SK-N-SH (cell line): ENCODE results near the gene ROR2. TPM values are rescaled to one million over a fixed set of nuclear protein-coding genes. Genes with fewer than 3 reads are reported as not detected.

ENCODE experiments used
- CTCF ChIA-PET: fragments of 300-600, 350-600 bp; formaldehyde crosslinking; extraction: SDS; loops from one replicate; lab custom pipeline; 2021; lab: Yijun Ruan, JAX
- POLR2A ChIA-PET: fragments of 350-600 bp; sonication (Branson Sonifier 250); formaldehyde crosslinking; extraction: SDS; loops from one replicate; lab custom pipeline; 2020; ENCODE audit warnings: antibody characterized with exemption, inconsistent platforms; lab: Yijun Ruan, JAX
- DNase-seq: peaks from one replicate; pipeline ENCODE4 v3.0.0; 2012
- H2AFZ ChIP-seq: fragments of 200-600 bp; sonication (generic); 2 replicates; pipeline ENCODE4 v1.8.1; 2016; ENCODE audit warnings: antibody characterized with exemption, mild to moderate bottlenecking, low read depth
- H3F3A ChIP-seq: fragments of 200-600 bp; sonication (generic); replicated peaks from 2 replicates; pipeline ENCODE3; 2016; ENCODE audit warnings: antibody characterized with exemption, mild to moderate bottlenecking; ENCODE audit not compliant: insufficient read depth
- H3K27ac ChIP-seq, 2 experiments: fragments of 200-500 bp in 1 of 2; fragments of 200-600 bp in 1 of 2; sonication (Bioruptor generic) in 1 of 2; sonication (generic), shearing (Covaris generic) in 1 of 2; 2 replicates each; pipeline versions ENCODE4 v1.5.1 to v1.6.1; 2014 to 2016; ENCODE audit warnings: low read depth in 2 of 2, inconsistent platforms in 1 of 2, low read length in 1 of 2, mild to moderate bottlenecking in 1 of 2, mixed read lengths in 1 of 2
- H3K27me3 ChIP-seq: fragments of 200-600 bp; sonication (generic), shearing (Covaris generic); 2 replicates; pipeline ENCODE4 v1.6.1; 2016; ENCODE audit warnings: mixed run types; ENCODE audit not compliant: insufficient read depth
- H3K36me3 ChIP-seq, 2 experiments: fragments of 200-500 bp in 1 of 2; fragments of 200-600 bp in 1 of 2; sonication (Bioruptor generic) in 1 of 2; sonication (generic) in 1 of 2; replicated peaks in 1 of 2; 2 replicates each; pipeline versions ENCODE3 to v1.5.1; 2014 to 2016; ENCODE audit warnings: low read length in 1 of 2, mild to moderate bottlenecking in 1 of 2; ENCODE audit not compliant: insufficient read depth in 2 of 2, control insufficient read depth in 1 of 2
- H3K4me1 ChIP-seq, 2 experiments: fragments of 200-500 bp in 1 of 2; fragments of 200-600 bp in 1 of 2; sonication (Bioruptor generic) in 1 of 2; sonication (generic), shearing (Covaris generic) in 1 of 2; 2 replicates each; pipeline versions ENCODE4 v1.5.1 to v1.6.1; 2014 to 2016; ENCODE audit warnings: low read depth in 1 of 2, low read length in 1 of 2, mixed run types in 1 of 2; ENCODE audit not compliant: insufficient read depth in 2 of 2, control insufficient read depth in 1 of 2
- H3K4me2 ChIP-seq: fragments of 200-600 bp; sonication (generic), shearing (Covaris generic); 2 replicates; pipeline ENCODE4 v1.6.1; 2017; ENCODE audit warnings: mixed run types
- H3K4me3 ChIP-seq, 2 experiments: fragments of 200-500 bp in 1 of 2; fragments of 200-600 bp in 1 of 2; sonication (Bioruptor generic) in 1 of 2; sonication (generic), shearing (Covaris generic) in 1 of 2; 2 replicates each; pipeline versions ENCODE4 v1.5.1 to v1.8.1; 2014 to 2016; ENCODE audit warnings: low read depth in 2 of 2, inconsistent platforms in 1 of 2, low read length in 1 of 2, mild to moderate bottlenecking in 1 of 2, mixed read lengths in 1 of 2, moderate library complexity in 1 of 2
- H3K79me2 ChIP-seq: fragments of 200-600 bp; sonication (generic); 2 replicates; pipeline ENCODE4 v1.8.1; 2017; ENCODE audit warnings: mild to moderate bottlenecking; ENCODE audit not compliant: insufficient read depth
- H3K9ac ChIP-seq: fragments of 200-600 bp; sonication (generic); 2 replicates; pipeline ENCODE4 v1.6.1; 2017; ENCODE audit warnings: mixed run types
- H3K9me2 ChIP-seq: fragments of 200-600 bp; sonication (generic); 2 replicates; pipeline ENCODE4 v1.6.1; 2017; ENCODE audit warnings: mixed run types
- H3K9me3 ChIP-seq: fragments of 200-600 bp; sonication (generic); 2 replicates; pipeline ENCODE4 v1.6.1; 2017; ENCODE audit warnings: mixed run types, mild to moderate bottlenecking, moderate library complexity
- H4K20me1 ChIP-seq: fragments of 200-600 bp; sonication (generic); 2 replicates; pipeline ENCODE4 v1.6.1; 2017; ENCODE audit warnings: mild to moderate bottlenecking, mixed run types; ENCODE audit not compliant: insufficient read depth
- CTCF ChIP-seq: fragments of 200-600 bp; sonication (generic); IDR thresholded peaks from 2 replicates; pipeline ENCODE4 v1.6.1; 2017; ENCODE audit warnings: antibody characterized with exemption, mild to moderate bottlenecking, moderate library complexity
- EP300 ChIP-seq, 2 experiments: IDR thresholded peaks; 2 replicates each; pipeline versions ENCODE4 v1.4.0 to v1.6.1; 2012; ENCODE audit warnings: borderline replicate concordance in 1 of 2, low read depth in 1 of 2, low read length in 1 of 2
- EZH2phosphoT487 ChIP-seq: fragments of 200-600 bp; sonication (generic); IDR thresholded peaks from 2 replicates; pipeline ENCODE4 v1.6.1; 2017; ENCODE audit warnings: low read depth, mixed run types, mild to moderate bottlenecking, antibody characterized with exemption, moderate library complexity, borderline replicate concordance
- GABPA ChIP-seq: IDR thresholded peaks from 2 replicates; pipeline ENCODE4 v1.4.0; 2012; ENCODE audit warnings: low read depth, mild to moderate bottlenecking
- GATA2 ChIP-seq: sonication (generic); formaldehyde crosslinking; IDR thresholded peaks from 2 replicates; pipeline ENCODE4 v1.5.0; 2020; ENCODE audit warnings: mild to moderate bottlenecking, missing genetic modification reagents
- MEF2A ChIP-seq: IDR thresholded peaks from 2 replicates; pipeline ENCODE4 v1.4.0; 2012; ENCODE audit warnings: low read depth, borderline replicate concordance
- MXI1 ChIP-seq: IDR thresholded peaks from 2 replicates; pipeline ENCODE4 v1.6.1; 2012; ENCODE audit warnings: mild to moderate bottlenecking, low read depth, low read length, improper control_type of control experiment
- NFIC ChIP-seq: IDR thresholded peaks from 2 replicates; pipeline ENCODE4 v1.4.0; 2012; ENCODE audit warnings: borderline replicate concordance
- NRF1 ChIP-seq: IDR thresholded peaks from 2 replicates; pipeline ENCODE4 v1.6.1; 2012; ENCODE audit warnings: low read depth, mild to moderate bottlenecking, low read length
- PBX3 ChIP-seq: IDR thresholded peaks from 2 replicates; pipeline ENCODE4; 2012
- POLR2AphosphoS5 ChIP-seq: IDR thresholded peaks from 2 replicates; pipeline ENCODE4 v1.6.1; 2012; ENCODE audit warnings: low read depth, low read length
- RCOR1 ChIP-seq: fragments of 150-350 bp; IDR thresholded peaks from 2 replicates; pipeline ENCODE4 v1.6.1; 2017; ENCODE audit warnings: antibody characterized with exemption, low read length
- TCF12 ChIP-seq: IDR thresholded peaks from 2 replicates; pipeline ENCODE4 v1.4.0; 2012
- TEAD4 ChIP-seq: IDR thresholded peaks from 2 replicates; pipeline ENCODE4 v1.4.0; 2012; ENCODE audit warnings: mild to moderate bottlenecking, borderline replicate concordance; ENCODE audit not compliant: insufficient read depth
- WGBS: methylation state at CpG from one replicate; pipeline ENCODE4 v1.1.6; 2017; ENCODE audit warnings: low lambda C conversion rate; 5-methylcytosine and 5-hydroxymethylcytosine counted together
- polyA plus RNA-seq, 3 experiments: library from polyadenylated mRNA; depleted of rRNA; stranded (reverse); fragments of >200 nt; gene quantifications; 2 replicates each; pipeline ENCODE4 v1.2.3, GENCODE V29; 2012
- TF ChIP-seq, protein P1 (sequence below): IDR thresholded peaks from 2 replicates; pipeline ENCODE4 v1.4.0; 2012; ENCODE audit warnings: low read depth, borderline replicate concordance
- TF ChIP-seq, protein P2 (sequence below): IDR thresholded peaks from 2 replicates; pipeline ENCODE4 v1.4.0; 2012; ENCODE audit warnings: low read depth
- TF ChIP-seq, protein P3 (sequence below): fragments of 150-350 bp; IDR thresholded peaks from 2 replicates; pipeline ENCODE4 v1.6.1; 2016; ENCODE audit warnings: mild to moderate bottlenecking, low read depth, low read length

ROR2 gene
- polyA plus RNA-seq, 1 of the 3 experiments (the other 2 are of a cell fraction): 0.43 TPM

DNA sequence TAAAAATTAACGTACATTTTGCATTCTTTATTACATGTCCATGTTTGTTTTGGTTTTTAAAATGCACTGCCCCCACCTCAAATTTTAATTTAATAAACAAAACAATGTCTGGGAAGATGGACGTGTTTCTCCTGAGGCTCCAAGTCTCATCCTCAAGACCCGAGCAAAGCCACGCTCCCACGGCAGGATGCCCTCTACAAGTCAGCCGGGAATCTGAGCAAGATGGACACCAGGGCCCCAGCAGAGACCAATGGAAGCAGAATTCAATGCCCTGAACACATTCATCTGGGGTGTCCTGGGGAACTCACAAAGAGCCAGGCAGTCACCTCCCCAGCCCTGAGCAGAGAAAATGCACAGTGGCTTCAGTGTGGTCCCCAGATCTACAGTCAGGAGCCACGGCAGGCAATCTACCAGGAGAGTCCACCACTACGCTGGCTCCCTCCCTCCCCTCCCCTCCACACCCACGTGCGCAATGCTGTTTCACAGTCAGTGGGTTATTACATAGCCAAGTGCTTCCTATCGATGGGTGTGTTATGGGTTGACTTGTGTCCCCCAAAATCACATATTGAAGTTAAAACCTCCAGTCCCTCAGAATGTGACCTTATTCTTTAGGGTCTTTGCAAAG, 129.8 kb downstream of the ROR2 start:
- no peak overlapping the region for H3K9ac ChIP-seq
- peaks cover 7% of the 10 kb centered on the region; the same call in 1 of the 2 replicates for H3K27me3 ChIP-seq
- H3K4me1 ChIP-seq: peaks cover 0 to 35% of the 10 kb centered on the region in 2 experiments; a peak in 2 of 4 replicates
- no peak overlapping the region for H3K4me3 ChIP-seq
- H3K9me3 ChIP-seq: no peaks in the 10 kb centered on the region
- TF ChIP-seq GABPA (no peak), TCF12 (no peak), POLR2AphosphoS5 (no peak), GATA2 (no peak), EP300 (IDR thresholded peaks at IDR 0.05; ENCODE audit: borderline replicate concordance in 1 of 2, low read depth in 1 of 2, low read length in 1 of 2) (no peak), RCOR1 (no peak), MEF2A (no peak), PBX3 (no peak)
- TF ChIP-seq, protein P1, sequence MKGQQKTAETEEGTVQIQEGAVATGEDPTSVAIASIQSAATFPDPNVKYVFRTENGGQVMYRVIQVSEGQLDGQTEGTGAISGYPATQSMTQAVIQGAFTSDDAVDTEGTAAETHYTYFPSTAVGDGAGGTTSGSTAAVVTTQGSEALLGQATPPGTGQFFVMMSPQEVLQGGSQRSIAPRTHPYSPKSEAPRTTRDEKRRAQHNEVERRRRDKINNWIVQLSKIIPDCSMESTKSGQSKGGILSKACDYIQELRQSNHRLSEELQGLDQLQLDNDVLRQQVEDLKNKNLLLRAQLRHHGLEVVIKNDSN: no peak
- WGBS: 58% methylated on average over 9 of the region's 11 CpGs
- H3K79me2 ChIP-seq: no peaks in the 10 kb centered on the region
- ChIA-PET POLR2A (no interaction called here), CTCF (no interaction called here)
- H2AFZ ChIP-seq: no peak overlapping the region
- H3K9me2 ChIP-seq: no peaks in the 10 kb centered on the region
- H3K27ac ChIP-seq: no peak overlapping the region
- H4K20me1 ChIP-seq: no peaks in the 10 kb centered on the region
- DNase-seq: no peak
- H3K4me2 ChIP-seq: no peak overlapping the region
- H3F3A ChIP-seq: no peaks in the 10 kb centered on the region
- H3K36me3 ChIP-seq: no peaks in the 10 kb centered on the region

- Histone ChIP-seq H3K4me2 (no peak overlapping the region), H4K20me1 (no peaks in the 10 kb centered on the region), H3K27ac (no peak overlapping the region), H3K9me3 (no peaks in the 10 kb centered on the region), H3K79me2 (no peaks in the 10 kb centered on the region), H2AFZ (no peak overlapping the region), H3F3A (no peaks in the 10 kb centered on the region), H3K36me3 (no peaks in the 10 kb centered on the region), H3K9ac (no peak overlapping the region), H3K9me2 (no peaks in the 10 kb centered on the region), H3K27me3 (no peaks in the 10 kb centered on the region), H3K4me3 (no peak overlapping the region), H3K4me1 (peaks cover 0 to 25% of the 10 kb centered on the region in 2 experiments; a peak in 1 of 4 replicates)
- CTCF ChIA-PET: interaction anchor here (1.7 kb wide), 1 partner anchor 131 kb away, joined by 5 read pairs; the partner anchor contains the start of gene ROR2
- WGBS: 57% methylated on average over 12 of the region's 15 CpGs
- TF ChIP-seq TEAD4 (no peak), CTCF (no peak), MXI1 (no peak), POLR2AphosphoS5 (no peak), NFIC (no peak), NRF1 (no peak), EZH2phosphoT487 (no peak)
- TF ChIP-seq, protein P2, sequence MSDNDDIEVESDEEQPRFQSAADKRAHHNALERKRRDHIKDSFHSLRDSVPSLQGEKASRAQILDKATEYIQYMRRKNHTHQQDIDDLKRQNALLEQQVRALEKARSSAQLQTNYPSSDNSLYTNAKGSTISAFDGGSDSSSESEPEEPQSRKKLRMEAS: no peak
- TF ChIP-seq, protein P3, sequence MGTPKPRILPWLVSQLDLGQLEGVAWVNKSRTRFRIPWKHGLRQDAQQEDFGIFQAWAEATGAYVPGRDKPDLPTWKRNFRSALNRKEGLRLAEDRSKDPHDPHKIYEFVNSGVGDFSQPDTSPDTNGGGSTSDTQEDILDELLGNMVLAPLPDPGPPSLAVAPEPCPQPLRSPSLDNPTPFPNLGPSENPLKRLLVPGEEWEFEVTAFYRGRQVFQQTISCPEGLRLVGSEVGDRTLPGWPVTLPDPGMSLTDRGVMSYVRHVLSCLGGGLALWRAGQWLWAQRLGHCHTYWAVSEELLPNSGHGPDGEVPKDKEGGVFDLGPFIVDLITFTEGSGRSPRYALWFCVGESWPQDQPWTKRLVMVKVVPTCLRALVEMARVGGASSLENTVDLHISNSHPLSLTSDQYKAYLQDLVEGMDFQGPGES: no peak
- DNase-seq: no peak
- POLR2A ChIA-PET: no interaction called here
Measured at GRCh38 chr9:91818647-91819403, 131.2 kb downstream of the ROR2 start.
